Fibroblast of villous mesenchyme (primary cell): ENCODE data around the gene SLC8A1. TPM values are rescaled to one million over a fixed set of nuclear protein-coding genes. Genes with fewer than 3 reads are reported as not detected.

Experiments
- DNase-seq: peaks from one replicate; pipeline ENCODE4 v3.0.0-alpha.2; 2010; ENCODE audit warnings: low read depth
- H3K4me3 ChIP-seq: 2 replicates; pipeline ENCODE4 v1.5.1; 2011; ENCODE audit warnings: low read depth, mild to moderate bottlenecking, low read length
- CTCF ChIP-seq: IDR thresholded peaks from 2 replicates; pipeline ENCODE4 v1.5.1; 2012; ENCODE audit warnings: low read depth, mild to moderate bottlenecking, low read length; ENCODE audit not compliant: insufficient read depth
- total RNA-seq: library from RNA; depleted of rRNA; stranded (reverse); fragments of >200 nt; gene quantifications from 2 replicates; pipeline ENCODE4 v1.2.3, GENCODE V29; 2012

SLC8A1 gene
- total RNA-seq, 1 donor: 98.9 TPM

- no peak overlapping the region for H3K4me3 ChIP-seq
- DNase-seq: no peak
- no peak for TF ChIP-seq CTCF
Observed at GRCh38 chr2:40487602-40488001, 35.7 kb upstream of the SLC8A1 start.

- no peak overlapping the region for H3K4me3 ChIP-seq
- TF ChIP-seq CTCF: no peak
- no peak for DNase-seq
Observed at GRCh38 chr2:40485854-40486253, 34.0 kb upstream of the SLC8A1 start.

GRCh38 chr2:40485318-40485717 lies 33.4 kb upstream of the SLC8A1 start:
- no peak for TF ChIP-seq CTCF
- no peak overlapping the region for H3K4me3 ChIP-seq
- no peak for DNase-seq

DNA sequence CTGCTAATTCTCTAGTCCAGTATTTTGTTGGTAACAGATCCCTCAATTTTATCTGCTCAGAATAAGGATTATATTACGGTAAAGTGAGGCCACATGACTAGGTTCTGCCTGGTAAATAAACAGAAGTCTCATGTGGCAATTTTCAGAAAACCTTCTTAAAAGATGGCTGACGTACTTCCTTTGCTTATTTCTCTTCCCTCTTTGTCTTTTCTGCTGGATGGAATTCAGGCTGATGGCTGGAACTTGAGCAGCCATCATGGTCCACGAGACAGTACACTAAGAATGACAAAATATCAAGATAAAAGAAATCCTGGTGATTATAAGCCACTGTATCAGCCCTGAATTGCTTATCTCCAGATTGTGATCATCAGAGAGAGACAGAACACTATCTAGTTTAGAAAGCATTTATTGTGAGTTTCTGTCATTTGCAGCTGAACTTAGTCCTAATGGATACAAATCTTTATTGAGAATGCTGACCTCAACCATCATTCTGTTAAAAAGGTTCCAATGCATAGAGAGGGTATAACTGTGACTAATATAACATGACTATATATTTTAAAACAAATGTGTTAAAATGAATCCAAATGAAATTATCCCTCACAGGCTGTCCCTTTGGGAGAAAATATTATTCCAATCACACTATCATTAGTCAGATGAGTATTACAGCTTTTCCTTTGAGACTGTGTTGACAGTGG lies 31.8 kb upstream of the SLC8A1 start:
- no peak for TF ChIP-seq CTCF
- no peak overlapping the region for H3K4me3 ChIP-seq
- no peak for DNase-seq

DNA sequence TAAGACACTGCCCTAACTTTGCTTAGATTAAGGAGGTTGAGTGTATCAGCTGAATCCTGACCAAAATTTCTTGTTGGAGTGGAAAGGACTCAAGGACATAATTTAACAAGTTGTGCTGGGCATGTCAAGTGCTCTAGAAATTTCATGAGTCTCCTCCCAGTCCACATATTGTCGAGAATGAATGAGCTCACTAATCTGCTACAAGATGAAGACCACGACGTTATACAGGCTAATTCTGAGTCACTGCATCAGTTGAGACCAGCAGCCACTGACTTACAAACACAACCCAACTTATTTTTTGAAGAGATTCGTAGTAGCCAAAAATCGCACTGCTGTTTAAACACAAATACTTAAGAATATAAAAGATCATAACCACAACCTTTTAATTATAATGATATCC lies 28.7 kb upstream of the SLC8A1 start:
- no peak overlapping the region for H3K4me3 ChIP-seq
- no peak for TF ChIP-seq CTCF
- DNase-seq: no peak

DNA sequence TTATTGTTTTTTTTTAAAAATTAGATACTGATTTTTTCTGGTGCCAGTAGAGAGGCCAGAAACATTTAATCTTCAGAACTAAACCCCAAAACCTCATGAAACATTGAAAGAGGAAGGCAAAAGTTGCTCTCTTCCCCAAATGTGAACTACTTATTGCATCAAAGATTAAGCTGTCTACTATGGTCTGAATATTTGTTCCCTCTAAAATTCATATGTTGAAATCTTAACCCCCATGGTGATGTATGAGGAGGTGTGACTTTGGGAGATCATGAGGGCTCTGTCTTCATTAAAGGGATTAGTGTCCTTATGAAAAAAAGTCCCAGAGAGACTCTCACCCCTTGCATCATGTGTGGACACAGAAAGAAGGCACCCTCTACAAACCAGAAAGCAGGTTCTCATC lies 28.2 kb upstream of the SLC8A1 start:
- no peak for DNase-seq
- no peak for TF ChIP-seq CTCF
- no peak overlapping the region for H3K4me3 ChIP-seq

DNA sequence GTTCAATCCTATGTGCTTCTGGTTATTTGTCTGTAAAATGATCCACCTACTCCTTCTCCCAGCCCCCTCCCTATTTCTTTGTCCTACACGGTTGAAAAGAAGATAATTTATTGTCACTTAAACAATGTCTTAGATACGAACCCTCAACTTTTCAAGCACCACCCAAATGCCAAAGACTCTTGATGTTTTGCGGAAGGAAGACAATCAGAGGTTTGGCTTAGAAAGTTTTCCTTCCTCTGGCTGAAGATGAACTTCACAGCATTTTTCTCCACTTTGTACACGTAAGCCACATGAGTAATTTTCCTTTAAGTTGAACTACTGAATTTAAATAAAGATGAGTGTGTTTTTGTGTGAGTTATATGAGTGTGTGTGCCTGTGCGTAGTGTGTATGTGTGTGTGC lies 25.5 kb upstream of the SLC8A1 start:
- no peak for DNase-seq
- H3K4me3 ChIP-seq: no peak overlapping the region
- no peak for TF ChIP-seq CTCF
